PC-9 (cell line): ENCODE measurements around the gene CMAS. TPM values are rescaled to one million over a fixed set of nuclear protein-coding genes. Genes with fewer than 3 reads are reported as not detected.
"Not testable (repeated sequence)": the region's sequence is repeated elsewhere in the genome, so short reads cannot be mapped to it uniquely, and the experiment has no call there.

ENCODE experiments used
- BruUV-seq: library from RNA; stranded (reverse); fragments of 400-500 nt; replicated peaks from 2 replicates; lab custom pipeline; 2021; lab: Mats Ljungman, UMichigan
- CTCF ChIA-PET: fragments of 300-600 bp; sonication (Branson Sonifier 250); formaldehyde crosslinking; loops from one replicate; lab custom pipeline; 2022; ENCODE audit warnings: antibody characterized with exemption; lab: Charles Lee
- POLR2A ChIA-PET: fragments of 300-600 bp; sonication (Branson Sonifier 250); formaldehyde crosslinking; loops from one replicate; lab custom pipeline; 2022; ENCODE audit warnings: antibody characterized with exemption; ENCODE audit not compliant: unreplicated experiment; lab: Charles Lee
- DNase-seq, 2 experiments: peaks; one replicate each; pipeline versions ENCODE4 v3.0.0 to v3.0.0-alpha.2; 2015 to 2022; ENCODE audit warnings: mixed read lengths in 1 of 2
- H2AFZ ChIP-seq: fragments of 200-600 bp; sonication (generic); 2 replicates; pipeline ENCODE4 v1.8.1; 2017; ENCODE audit warnings: antibody characterized with exemption
- H3F3A ChIP-seq: fragments of 200-600 bp; sonication (generic); 2 replicates; pipeline ENCODE4 v1.8.1; 2017; ENCODE audit warnings: antibody characterized with exemption, mild to moderate bottlenecking, low read depth; ENCODE audit not compliant: insufficient read depth
- H3K27ac ChIP-seq: fragments of 200-600 bp; sonication (generic); 2 replicates; pipeline ENCODE4 v1.6.1; 2016; ENCODE audit warnings: mixed run types
- H3K27me3 ChIP-seq: fragments of 200-600 bp; sonication (generic); 2 replicates; pipeline ENCODE4 v1.6.1; 2016; ENCODE audit warnings: low read depth, mixed run types; ENCODE audit not compliant: insufficient read depth
- H3K36me3 ChIP-seq: fragments of 200-600 bp; sonication (generic); 2 replicates; pipeline ENCODE4 v1.6.1; 2016; ENCODE audit warnings: low read depth, mixed run types
- H3K4me1 ChIP-seq: fragments of 200-600 bp; sonication (generic); replicated peaks from 2 replicates; pipeline ENCODE4 v1.6.1; 2016; ENCODE audit warnings: mixed run types; ENCODE audit not compliant: insufficient read depth
- H3K4me2 ChIP-seq: fragments of 200-600 bp; sonication (generic); 2 replicates; pipeline ENCODE4 v1.6.1; 2017; ENCODE audit warnings: mixed run types
- H3K4me3 ChIP-seq: fragments of 200-600 bp; sonication (generic); 2 replicates; pipeline ENCODE4 v1.6.1; 2016; ENCODE audit warnings: mixed run types
- H3K79me2 ChIP-seq: fragments of 200-600 bp; sonication (generic); 2 replicates; pipeline ENCODE4 v1.6.1; 2017; ENCODE audit warnings: low read depth, mixed run types
- H3K9me2 ChIP-seq: fragments of 200-600 bp; sonication (generic); 2 replicates; pipeline ENCODE4 v1.8.1; 2017; ENCODE audit warnings: mild to moderate bottlenecking; ENCODE audit not compliant: insufficient read depth
- H3K9me3 ChIP-seq: fragments of 200-600 bp; sonication (generic); 2 replicates; pipeline ENCODE4 v1.8.1; 2016; ENCODE audit warnings: low read depth; ENCODE audit not compliant: insufficient read depth
- H4K20me1 ChIP-seq: fragments of 200-600 bp; sonication (generic); 2 replicates; pipeline ENCODE4 v1.8.1; 2017; ENCODE audit not compliant: insufficient read depth
- CTCF ChIP-seq: fragments of 200-600 bp; sonication (generic); conservative IDR thresholded peaks from 2 replicates; pipeline ENCODE4 v1.6.1; 2017; ENCODE audit warnings: mixed run types, antibody characterized with exemption, mild to moderate bottlenecking, moderate library complexity
- EZH2 ChIP-seq: fragments of 200-600 bp; sonication (generic); IDR thresholded peaks from 2 replicates; pipeline ENCODE4 v1.8.0; 2017; ENCODE audit warnings: antibody characterized with exemption, low read depth
- intact Hi-C: fragments of 100-400 bp; cut with micrococcal nuclease; formaldehyde crosslinking; loops from one replicate; pipeline ENCODE4 v1.10.0; 2022; ENCODE audit not compliant: unreplicated experiment
- total RNA-seq: library from RNA; stranded (reverse); gene quantifications from 2 replicates; pipeline ENCODE4 v1.2.3, GENCODE V29; 2021

CMAS gene
- total RNA-seq, 1 experiment from 2014 or later = 79.1 TPM

GRCh38 chr12:22002430-22002829 lies 43.6 kb upstream of the CMAS start:
- H3K4me3 ChIP-seq = no peak overlapping the region
- H3K9me3 ChIP-seq = no peaks in the 10 kb centered on the region
- BruUV-seq = no TSS peak
- ChIA-PET POLR2A (no interaction called here), CTCF (no interaction called here)
- H3K4me1 ChIP-seq = no peaks in the 10 kb centered on the region
- no peaks in the 10 kb centered on the region for H3K27me3 ChIP-seq
- no peaks in the 10 kb centered on the region for H3F3A ChIP-seq
- intact Hi-C loops = no loop called here
- H4K20me1 ChIP-seq = no peaks in the 10 kb centered on the region
- H3K36me3 ChIP-seq = no peaks in the 10 kb centered on the region
- no peak for TF ChIP-seq EZH2
- DNase-seq = no peak
- H3K9me2 ChIP-seq = no peaks in the 10 kb centered on the region; the same call in 1 of the 2 replicates
- no peak overlapping the region for H3K27ac ChIP-seq
- no peak overlapping the region for H3K4me2 ChIP-seq
- no peak overlapping the region for H2AFZ ChIP-seq
- no peaks in the 10 kb centered on the region for H3K79me2 ChIP-seq

DNA sequence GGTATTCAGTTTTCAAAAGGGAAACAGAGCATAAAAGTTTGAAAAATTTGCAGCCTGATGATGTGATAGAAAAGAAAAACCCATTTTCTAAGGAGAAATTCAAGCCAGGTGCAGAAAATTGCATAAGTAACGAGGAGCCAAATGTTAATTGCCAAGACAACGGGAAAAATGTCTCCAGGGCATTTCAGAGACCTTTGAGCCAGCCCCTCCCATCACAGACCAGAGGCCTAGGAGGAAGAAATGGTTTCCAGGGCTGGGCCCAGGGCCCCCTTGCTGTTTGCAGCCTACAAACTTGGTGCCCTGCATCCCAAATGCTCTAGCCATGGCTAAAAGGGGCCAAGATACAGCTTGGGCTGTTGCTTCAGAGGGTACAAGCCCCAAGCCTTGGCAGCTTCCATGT lies 38.2 kb upstream of the CMAS start:
- intact Hi-C loops, H3K4me1 ChIP-seq, H3K4me3 ChIP-seq, H3K9me3 ChIP-seq, H3K36me3 ChIP-seq, CTCF ChIA-PET, H2AFZ ChIP-seq, H3K79me2 ChIP-seq, H3K27me3 ChIP-seq, DNase-seq, H3K4me2 ChIP-seq, H3F3A ChIP-seq, H3K27ac ChIP-seq, H3K9me2 ChIP-seq, H4K20me1 ChIP-seq, BruUV-seq, POLR2A ChIA-PET: not testable (repeated sequence)

DNA sequence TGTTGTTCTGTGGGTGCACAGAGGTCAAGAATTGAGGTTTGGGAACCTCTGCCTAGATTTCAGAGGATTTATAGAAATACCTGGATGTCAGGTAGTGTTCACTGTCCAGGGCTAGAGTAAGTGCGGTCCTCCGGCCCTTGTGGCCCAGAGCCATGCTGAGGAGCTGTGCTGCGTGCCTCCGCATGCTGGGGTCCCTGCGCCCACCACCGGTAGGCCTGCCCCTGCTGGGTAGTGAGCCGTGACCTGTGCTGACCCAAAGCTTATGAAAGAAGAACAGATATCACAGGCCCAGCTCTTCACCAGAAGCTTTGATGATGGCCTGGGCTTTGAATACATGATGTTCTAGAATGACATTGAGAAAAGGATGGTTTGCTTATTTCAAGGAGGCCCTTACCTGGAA lies 37.8 kb upstream of the CMAS start:
- ChIA-PET POLR2A (no interaction called here), CTCF (no interaction called here)
- no peak overlapping the region for H3K27ac ChIP-seq
- no peak overlapping the region for H2AFZ ChIP-seq
- no peak overlapping the region for H3K4me3 ChIP-seq
- no peak for DNase-seq
- no peaks in the 10 kb centered on the region for H4K20me1 ChIP-seq
- no peaks in the 10 kb centered on the region for H3F3A ChIP-seq
- H3K4me2 ChIP-seq = no peak overlapping the region
- no peaks in the 10 kb centered on the region for H3K4me1 ChIP-seq
- H3K9me2 ChIP-seq = no peaks in the 10 kb centered on the region
- no peaks in the 10 kb centered on the region for H3K79me2 ChIP-seq
- no TSS peak for BruUV-seq
- H3K36me3 ChIP-seq = no peaks in the 10 kb centered on the region
- intact Hi-C loops = no loop called here
- TF ChIP-seq CTCF (no peak), EZH2 (no peak)
- no peaks in the 10 kb centered on the region for H3K9me3 ChIP-seq
- no peaks in the 10 kb centered on the region for H3K27me3 ChIP-seq

DNA sequence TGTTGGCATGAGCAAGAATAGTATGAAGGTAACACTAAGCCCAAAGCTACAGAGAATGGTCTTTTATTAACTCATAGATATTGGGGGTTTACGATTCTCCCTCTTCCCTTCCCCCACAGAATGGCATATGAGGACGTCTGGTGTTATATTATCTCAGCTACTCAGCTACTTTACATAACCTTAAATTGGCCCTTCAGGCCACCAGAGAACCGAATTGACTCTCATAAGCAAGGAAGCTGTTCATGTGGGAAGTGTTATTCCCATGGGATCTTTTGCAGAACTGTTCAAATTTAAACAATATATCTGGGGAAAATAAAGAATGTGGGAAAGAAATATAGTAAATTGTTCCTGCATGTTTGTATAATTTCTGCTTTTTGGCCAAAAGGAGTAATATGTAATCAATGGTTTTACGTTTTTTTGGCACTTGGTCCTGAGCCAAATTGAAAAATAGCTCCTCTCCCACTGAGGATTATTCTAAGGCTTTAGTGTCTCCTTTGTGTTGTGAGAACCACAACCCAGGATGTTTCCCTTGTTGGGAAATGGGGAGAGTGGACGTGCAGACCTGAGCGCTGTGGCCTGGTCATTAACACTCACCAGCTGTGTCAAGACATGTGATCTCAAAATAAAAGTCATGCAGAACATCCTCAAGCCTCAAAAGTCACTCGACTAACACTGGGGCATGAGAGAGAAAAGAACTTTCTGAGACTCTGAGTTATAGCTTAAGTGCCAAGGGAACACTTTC lies 31.8 kb upstream of the CMAS start:
- Histone ChIP-seq H3K79me2 (no peaks in the 10 kb centered on the region), H3K4me1 (no peaks in the 10 kb centered on the region), H4K20me1 (no peaks in the 10 kb centered on the region), H3K9me2 (no peaks in the 10 kb centered on the region), H3K27ac (no peak overlapping the region), H3F3A (no peaks in the 10 kb centered on the region), H2AFZ (no peak overlapping the region), H3K27me3 (no peaks in the 10 kb centered on the region), H3K4me3 (no peak overlapping the region), H3K4me2 (no peak overlapping the region), H3K9me3 (no peaks in the 10 kb centered on the region), H3K36me3 (no peaks in the 10 kb centered on the region)
- DNase-seq = no peak
- ChIA-PET POLR2A (no interaction called here), CTCF (interaction anchor here (0.6 kb wide), 1 partner anchor 317 kb away, joined by 5 read pairs; no protein-coding TSS in a partner anchor)
- TF ChIP-seq EZH2 (no peak), CTCF (no peak)
- BruUV-seq = no TSS peak
- intact Hi-C loops = no loop called here
